ENCODE measurements around the gene ONECUT1. TPM values are rescaled to one million over a fixed set of nuclear protein-coding genes. Genes with fewer than 3 reads are reported as not detected.

Gene ONECUT1
- total RNA-seq, 2 experiments from 2014 or later: 0.15 to 0.25 TPM

GRCh38 chr15:52710050-52710707 lies 80.0 kb downstream of the ONECUT1 start:
- H2AFZ ChIP-seq (ENCODE audit: low read length): peak overlapping the region; percentile 76; the same call in 1 of the 2 replicates
- H3K4me1 ChIP-seq (ENCODE audit: insufficient read depth, low read length, poor library complexity, severe bottlenecking): peaks cover 47% of the 10 kb centered on the region
- no peaks in the 10 kb centered on the region for H4K20me1 ChIP-seq (ENCODE audit: insufficient read depth, low read length)
- peak overlapping the region; percentile 87 for H3K4me2 ChIP-seq (ENCODE audit: low read length)
- intact Hi-C loops (cut with micrococcal nuclease; ENCODE audit: unreplicated experiment): no loop called here
- peak; percentile 70 for DNase-seq (ENCODE audit: low spot score)
- peak overlapping the region; percentile 73 for H3K4me3 ChIP-seq (ENCODE audit: low read depth, low read length, poor library complexity, severe bottlenecking)
- ChIA-PET CTCF (ENCODE audit: unreplicated experiment) (interaction anchor here (1.3 to 1.4 kb wide), 2 partner anchors 23 to 27 kb away, joined by 4 to 7 read pairs; no protein-coding TSS in a partner anchor), POLR2A (interaction anchor here (0.8 to 6.5 kb wide), 12 partner anchors 9 to 354 kb away, joined by 3 to 76 read pairs (median 4); partner anchors contain the start of gene ATOSA)
- peaks cover 23% of the 10 kb centered on the region; the same call in 1 of the 2 replicates for H3K79me2 ChIP-seq (ENCODE audit: insufficient read depth, low read depth, low read length)
- BruUV-seq (replicated peaks): no TSS peak
- H3K27ac ChIP-seq (ENCODE audit: low read depth, low read length, poor library complexity, severe bottlenecking): peak overlapping the region; percentile 90
- no peaks in the 10 kb centered on the region for H3K9me2 ChIP-seq (ENCODE audit: insufficient read depth, low read length)
- H3K36me3 ChIP-seq (ENCODE audit: insufficient read depth, low read length): no peaks in the 10 kb centered on the region
- no peak for TF ChIP-seq EZH2phosphoT487 (IDR thresholded peaks at IDR 0.05; ENCODE audit: borderline replicate concordance, low read depth, low read length)
- TF ChIP-seq CTCF (conservative IDR thresholded peaks at IDR 0.05; ENCODE audit: low read length): no peak
- H3K9me3 ChIP-seq (ENCODE audit: low read length): no peaks in the 10 kb centered on the region

- ChIA-PET POLR2A (interaction anchor here (0.6 to 6.5 kb wide), 13 partner anchors 8 to 479 kb away, joined by 3 to 76 read pairs (median 4); partner anchors contain the start of gene ATOSA), CTCF (ENCODE audit: unreplicated experiment) (interaction anchor here (1.3 to 1.4 kb wide), 2 partner anchors 22 to 26 kb away, joined by 4 to 7 read pairs; no protein-coding TSS in a partner anchor)
- intact Hi-C loops (cut with micrococcal nuclease; ENCODE audit: unreplicated experiment): loop anchor here (1.0 kb wide), 1 partner anchor 31 kb away; no protein-coding TSS in a partner anchor
- H4K20me1 ChIP-seq (ENCODE audit: insufficient read depth, low read length): no peaks in the 10 kb centered on the region
- peak; percentile 91 for DNase-seq (ENCODE audit: low spot score)
- H3K9me2 ChIP-seq (ENCODE audit: insufficient read depth, low read length): no peaks in the 10 kb centered on the region
- H3K4me3 ChIP-seq (ENCODE audit: low read depth, low read length, poor library complexity, severe bottlenecking): peak overlapping the region; percentile 73
- H3K4me2 ChIP-seq (ENCODE audit: low read length): peak overlapping the region; percentile 87
- peak overlapping the region; percentile 90 for H3K27ac ChIP-seq (ENCODE audit: low read depth, low read length, poor library complexity, severe bottlenecking)
- no peaks in the 10 kb centered on the region for H3K36me3 ChIP-seq (ENCODE audit: insufficient read depth, low read length)
- H3K4me1 ChIP-seq (ENCODE audit: insufficient read depth, low read length, poor library complexity, severe bottlenecking): peaks cover 47% of the 10 kb centered on the region
- BruUV-seq (replicated peaks): TSS peak; percentile 59
- TF ChIP-seq EZH2phosphoT487 (IDR thresholded peaks at IDR 0.05; ENCODE audit: borderline replicate concordance, low read depth, low read length) (no peak), CTCF (conservative IDR thresholded peaks at IDR 0.05; ENCODE audit: low read length) (no peak)
- H2AFZ ChIP-seq (ENCODE audit: low read length): peak overlapping the region; percentile 76; the same call in 1 of the 2 replicates
- no peaks in the 10 kb centered on the region for H3K9me3 ChIP-seq (ENCODE audit: low read length)
- H3K79me2 ChIP-seq (ENCODE audit: insufficient read depth, low read depth, low read length): peaks cover 23% of the 10 kb centered on the region; the same call in 1 of the 2 replicates
Measured at GRCh38 chr15:52709187-52709981, 80.8 kb downstream of the ONECUT1 start.

Other genes with a start within 250 kb of the ONECUT1 start
- gene ARPP19, start 221.3 kb downstream of the ONECUT1 start, total RNA-seq (2014; rRNA removed; shearing (Covaris generic)): 48.0 and 68.3 TPM in 2 replicates
- gene ARPP19, start 221.3 kb downstream of the ONECUT1 start, total RNA-seq (2022): 92.9 and 101 TPM in 2 replicates
- 28.5 and 34.1 TPM in 2 replicates for gene ATOSA, start 110.9 kb downstream of the ONECUT1 start, total RNA-seq (2014; rRNA removed; shearing (Covaris generic))
- 96.8 and 103 TPM in 2 replicates for gene ATOSA, start 110.9 kb downstream of the ONECUT1 start, total RNA-seq (2022)

All from OCI-LY7 (cell line).